GM08714 (cell line): ENCODE data around the gene C11orf21.

ENCODE experiments used
- H3K4me3 ChIP-seq: fragments of 200-500 bp; sonication (Bioruptor generic); 2 replicates; pipeline ENCODE4 v1.5.1; 2014; ENCODE audit warnings: mild to moderate bottlenecking, low read length, inconsistent platforms
- ZNF274 ChIP-seq: IDR thresholded peaks from 2 replicates; pipeline ENCODE4 v1.6.1; 2012; ENCODE audit warnings: mild to moderate bottlenecking, low read depth, low read length

C11orf21 gene

DNA sequence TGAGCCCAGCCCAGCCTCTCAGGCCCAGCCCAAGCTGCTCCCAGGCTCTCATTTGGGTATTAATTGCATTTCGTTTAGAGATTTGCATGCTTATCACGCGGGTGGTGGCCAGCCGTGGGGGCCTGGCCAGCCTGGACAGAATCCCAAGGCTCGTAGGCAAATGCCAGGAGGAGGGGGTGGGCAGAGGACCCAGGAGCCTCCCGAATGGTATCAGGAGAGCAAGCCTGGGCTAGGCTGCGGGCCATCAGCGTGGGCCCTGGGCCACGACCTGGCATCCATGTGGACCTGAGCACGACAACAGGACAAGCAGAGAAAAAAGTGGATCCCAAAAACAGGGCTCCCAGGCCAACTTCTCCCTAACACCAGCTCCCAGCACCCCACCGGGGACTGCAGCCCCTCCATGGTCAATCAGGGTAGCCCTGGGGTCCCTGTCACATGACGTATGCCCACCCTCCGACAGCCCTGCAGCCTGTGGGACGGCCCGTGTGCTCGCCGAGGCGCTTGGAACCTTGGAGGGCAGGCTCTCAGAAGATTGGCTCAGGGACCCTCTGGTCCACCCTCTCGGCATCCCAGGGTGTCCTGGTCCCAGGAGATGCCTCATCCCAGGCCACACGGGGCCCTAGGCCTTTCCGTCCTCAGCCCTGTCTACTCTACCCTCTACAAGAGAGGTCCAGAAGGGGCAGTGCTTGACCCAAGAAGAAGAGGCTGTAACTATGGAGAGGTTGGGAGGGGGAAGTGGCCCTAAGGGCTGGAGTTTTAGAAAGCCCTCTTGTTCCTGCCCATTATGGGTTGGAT, 40.1 kb downstream of the C11orf21 start:
- no peak overlapping the region for H3K4me3 ChIP-seq
- no peak for TF ChIP-seq ZNF274

DNA sequence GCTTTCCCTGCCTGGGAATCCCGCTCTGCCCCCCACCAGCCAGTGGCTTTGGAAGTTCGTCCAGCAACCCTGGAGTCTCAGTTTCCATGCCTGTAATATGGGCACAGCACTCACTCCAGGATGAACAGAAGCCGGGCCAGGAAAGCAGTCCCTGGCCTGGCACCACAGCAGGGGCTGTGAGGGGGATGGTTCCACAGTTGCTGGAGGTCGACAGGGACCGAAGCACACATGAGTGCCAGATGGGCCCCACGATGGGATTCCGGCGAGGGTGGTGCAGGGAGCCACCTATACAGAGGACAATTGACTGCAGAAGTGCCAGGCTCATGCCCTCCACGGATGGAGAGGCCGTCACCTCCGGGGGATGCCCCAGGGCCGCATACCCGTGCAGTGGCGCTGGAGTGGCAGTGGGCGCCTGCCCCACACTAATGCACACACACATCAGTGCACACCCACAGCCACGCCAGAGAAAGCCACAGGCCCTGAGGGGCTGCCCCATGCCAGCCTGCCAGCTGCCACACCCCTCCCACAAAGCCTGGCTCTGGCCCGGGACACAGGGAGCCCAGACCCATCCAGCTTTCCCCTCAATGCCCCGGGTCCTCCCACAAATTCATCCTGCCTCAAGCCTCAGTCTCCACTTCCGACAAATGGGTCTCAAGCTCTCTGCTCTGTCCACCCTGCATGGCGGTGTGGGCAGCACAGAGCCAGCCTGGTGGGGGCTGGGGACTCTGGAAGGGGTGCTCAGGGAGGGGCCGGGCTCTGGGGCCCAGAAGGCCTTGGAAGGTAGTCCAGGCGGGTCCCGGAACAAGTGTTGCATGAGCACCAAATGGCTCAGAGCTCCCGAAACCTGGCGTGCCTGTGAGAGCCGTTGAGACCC, 41.0 kb downstream of the C11orf21 start:
- no peak for TF ChIP-seq ZNF274
- H3K4me3 ChIP-seq: no peak overlapping the region

DNA sequence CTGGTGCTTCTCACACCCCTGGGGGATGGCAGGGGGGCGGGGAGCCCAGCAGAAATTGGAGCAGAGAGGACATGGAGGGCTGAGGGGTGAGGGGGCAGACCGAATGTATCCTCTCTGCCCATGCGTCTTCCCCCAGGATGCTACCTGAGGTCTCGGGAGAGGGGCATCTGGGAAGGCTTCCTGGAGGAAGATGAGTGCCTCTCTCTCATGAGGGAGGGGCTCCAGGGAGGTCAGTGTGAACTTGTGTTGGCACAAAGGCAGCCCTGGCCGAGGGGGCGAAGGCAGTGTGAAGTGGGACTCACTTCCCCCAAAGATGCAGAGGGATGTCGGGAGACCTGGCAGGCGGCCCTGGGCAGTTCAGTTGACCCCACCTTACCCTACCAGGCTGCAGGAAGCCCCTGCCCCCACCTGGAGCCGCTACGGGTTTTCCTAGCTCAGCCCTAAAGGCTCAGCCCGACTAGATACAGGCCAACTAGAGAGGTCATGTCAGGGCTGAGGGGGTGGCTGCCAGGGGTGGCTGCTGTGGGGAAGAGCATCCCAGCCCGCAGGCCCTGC, 41.7 kb downstream of the C11orf21 start:
- H3K4me3 ChIP-seq: no peak overlapping the region
- TF ChIP-seq ZNF274: no peak

DNA sequence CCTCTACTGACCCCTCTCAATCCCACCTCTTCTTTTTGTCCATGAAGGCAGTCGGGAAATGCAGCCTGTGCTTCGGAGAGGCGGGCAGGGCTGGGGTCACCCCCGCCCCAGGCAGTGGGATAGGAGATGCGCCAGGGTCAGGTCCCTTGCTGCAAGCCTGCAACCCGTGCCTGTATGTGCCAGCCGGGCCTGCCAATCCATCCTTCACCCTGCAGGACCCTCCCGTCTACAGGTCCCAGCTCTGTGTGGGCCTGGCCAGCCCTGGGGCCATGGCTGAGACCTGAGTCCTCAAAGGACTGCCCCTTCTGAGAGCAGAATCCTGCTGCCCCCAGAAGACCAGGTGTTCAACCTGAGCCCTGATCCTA, 42.3 kb downstream of the C11orf21 start:
- H3K4me3 ChIP-seq: no peak overlapping the region
- no peak for TF ChIP-seq ZNF274

DNA sequence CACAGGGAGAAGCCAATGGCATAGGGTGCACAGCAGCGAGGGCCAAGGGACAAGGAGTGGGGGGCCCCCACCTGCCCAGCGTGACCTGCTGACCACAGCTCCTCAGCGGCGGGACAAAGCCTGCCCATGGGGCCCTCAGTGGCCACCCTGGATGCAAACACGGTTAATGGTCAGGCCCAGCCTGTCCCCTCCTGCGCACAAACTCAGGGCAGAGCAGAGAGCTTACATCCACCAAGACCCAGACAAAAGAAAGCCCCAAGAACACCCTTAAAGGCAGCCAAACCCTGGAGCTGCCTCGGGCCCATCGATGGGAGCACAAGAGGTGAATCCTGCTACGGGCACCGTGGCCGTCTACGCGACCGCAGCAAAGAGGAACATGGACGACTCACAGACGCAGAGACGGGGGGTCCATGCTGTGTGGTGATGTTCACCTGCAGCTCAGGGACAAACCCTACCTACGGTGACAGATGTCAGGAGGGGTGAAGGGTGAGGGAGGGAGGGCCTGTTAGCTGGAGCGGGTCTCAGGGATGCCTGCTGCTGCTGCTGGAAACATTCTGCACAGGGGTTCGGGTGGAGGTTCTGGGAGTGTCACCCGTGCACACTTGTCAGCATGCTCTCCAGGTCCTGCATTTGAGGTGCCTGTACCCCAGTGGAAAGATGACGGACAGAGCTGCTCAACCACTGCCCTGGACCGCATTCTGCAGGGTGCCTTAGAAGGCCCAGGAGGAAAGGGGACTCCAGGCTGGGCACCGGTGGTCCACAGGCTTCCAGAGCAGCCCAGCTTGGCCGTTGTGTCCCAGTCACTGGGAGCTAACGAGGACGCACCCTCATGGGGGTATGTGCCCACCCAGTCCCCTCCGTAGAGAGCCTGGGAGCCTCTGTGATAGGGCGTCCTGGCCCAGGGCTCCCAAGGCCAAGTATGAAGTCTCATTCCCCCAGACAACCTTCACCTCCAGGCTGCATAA, 42.9 kb downstream of the C11orf21 start:
- no peak overlapping the region for H3K4me3 ChIP-seq
- TF ChIP-seq ZNF274: no peak

DNA sequence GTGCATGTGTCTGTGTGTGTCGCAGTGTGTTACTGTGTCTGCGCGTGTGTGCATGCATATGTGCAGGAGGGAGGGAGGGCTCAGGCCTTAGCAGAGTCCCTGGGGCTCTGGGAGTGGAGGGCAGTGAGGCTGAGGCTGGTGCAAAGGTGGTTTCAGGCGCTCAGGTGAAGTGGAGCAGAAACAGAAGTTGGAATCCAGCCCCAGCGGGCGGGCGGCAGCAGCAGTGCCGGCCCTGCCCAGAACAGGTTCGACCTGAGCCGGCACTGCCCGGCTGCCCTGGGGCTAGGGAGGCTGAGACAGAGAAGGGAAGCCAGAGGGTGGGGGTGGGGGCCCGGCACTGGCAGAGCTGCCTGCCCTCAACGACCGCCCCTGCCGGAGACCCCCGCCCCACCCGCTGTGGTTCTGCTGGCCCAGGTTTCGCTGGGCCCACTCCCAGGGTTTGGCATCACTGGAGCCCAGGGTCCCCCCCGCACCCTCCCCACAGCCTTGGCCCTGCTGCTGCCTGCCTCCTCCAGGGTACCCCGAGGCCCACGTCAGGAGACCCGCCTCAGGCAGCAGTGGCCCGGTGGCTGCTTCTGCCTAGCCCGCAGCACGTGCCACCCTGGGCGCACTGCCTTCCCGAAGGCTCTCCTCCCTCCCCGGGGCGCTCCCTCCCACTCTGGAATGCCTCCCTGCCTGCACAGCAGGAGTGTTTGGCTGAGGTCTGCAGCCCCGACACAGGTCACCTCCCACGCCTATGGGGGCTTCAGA, 44.6 kb downstream of the C11orf21 start:
- no peak overlapping the region for H3K4me3 ChIP-seq
- no peak for TF ChIP-seq ZNF274

DNA sequence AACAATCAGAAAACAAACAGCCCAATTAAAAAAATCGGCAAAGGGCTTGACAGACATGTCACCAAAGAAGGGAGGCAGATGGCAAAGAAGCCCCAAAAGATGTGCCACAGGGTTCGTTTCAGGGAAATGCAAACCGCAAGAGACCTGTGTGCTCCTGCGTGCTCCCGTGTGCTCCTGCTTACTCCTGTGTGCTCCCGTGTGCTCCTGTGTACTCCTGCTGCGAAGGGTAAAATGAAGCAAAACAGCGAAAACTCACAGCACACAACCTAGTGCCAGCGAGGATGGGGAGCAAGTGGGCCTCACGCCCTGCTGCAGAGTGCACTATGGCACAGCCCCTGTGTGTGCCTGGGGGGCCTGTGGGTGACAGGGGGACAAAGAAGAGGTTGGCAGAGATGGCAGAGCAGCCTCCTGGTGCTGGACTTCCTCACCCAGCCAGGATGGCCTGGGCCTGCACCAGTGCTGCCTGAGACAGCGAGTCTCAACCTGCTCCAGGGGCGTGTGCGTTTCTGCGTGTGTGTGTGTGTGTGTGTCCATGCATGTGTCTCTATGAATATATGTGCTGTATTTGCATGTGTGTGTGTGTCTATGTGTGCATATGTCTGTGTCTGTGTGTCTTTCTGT, 45.3 kb downstream of the C11orf21 start:
- no peak for TF ChIP-seq ZNF274
- no peak overlapping the region for H3K4me3 ChIP-seq

DNA sequence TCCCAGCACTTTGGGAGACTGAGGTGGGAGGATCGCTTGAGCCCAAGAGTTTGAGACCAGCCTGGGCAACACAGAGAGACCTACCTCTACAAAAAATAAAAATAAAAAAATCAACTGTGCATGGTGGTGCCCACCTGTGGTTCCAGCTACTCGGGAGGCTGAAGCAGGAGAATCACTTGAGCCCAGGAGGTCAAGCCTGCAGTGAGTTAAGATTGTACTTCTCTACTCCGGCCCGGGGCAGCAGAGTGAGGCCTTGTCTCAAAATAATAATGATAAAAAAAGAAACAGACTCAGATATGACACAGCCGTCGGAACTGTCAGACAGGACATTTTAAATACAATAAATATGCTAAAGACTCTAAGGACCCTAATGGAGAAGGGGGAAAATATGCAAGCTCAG, 49.7 kb downstream of the C11orf21 start:
- H3K4me3 ChIP-seq: no peak overlapping the region
- TF ChIP-seq ZNF274: no peak

DNA sequence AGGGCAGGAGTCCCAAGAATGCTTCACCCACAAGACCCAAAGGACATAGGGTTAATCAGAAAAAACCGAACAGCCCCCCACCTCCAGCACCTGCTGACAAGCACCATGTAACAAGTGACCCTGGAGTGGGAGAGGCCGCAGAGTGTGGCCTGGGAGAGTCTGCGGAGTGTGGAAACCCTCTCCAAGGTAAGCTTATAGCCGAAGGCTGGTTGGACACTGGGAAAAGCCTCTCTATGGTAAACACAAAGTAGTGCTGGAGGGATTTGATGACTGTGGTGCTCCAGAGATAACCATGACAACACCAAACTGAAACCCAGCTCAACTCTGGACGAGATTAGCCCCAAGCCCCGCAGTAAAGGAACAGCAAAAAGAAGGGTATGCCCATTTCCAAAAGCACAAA, 50.6 kb downstream of the C11orf21 start:
- no peak for TF ChIP-seq ZNF274

DNA sequence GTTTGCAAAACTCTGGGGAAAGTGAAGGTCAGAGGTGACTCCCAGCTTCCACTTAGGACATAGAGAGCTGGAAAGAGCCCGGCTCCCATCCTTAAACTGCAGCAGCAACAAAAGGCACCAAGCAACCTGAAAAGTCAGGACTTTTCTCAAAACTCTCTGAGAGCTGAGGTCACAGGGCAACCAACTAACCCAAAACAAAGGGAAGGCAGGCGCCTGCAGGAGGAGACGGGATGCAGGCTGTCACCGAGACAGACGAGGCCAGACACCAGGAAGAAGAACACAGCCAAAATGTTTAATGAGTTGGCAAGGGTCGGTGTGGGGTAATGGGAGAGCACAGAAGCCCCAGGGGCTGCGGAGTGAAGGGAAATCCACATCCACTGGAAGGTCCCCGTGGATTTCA, 51.2 kb downstream of the C11orf21 start:
- no peak for TF ChIP-seq ZNF274
- H3K4me3 ChIP-seq: no peak overlapping the region

More for the DNA sequence above, 50.6 kb downstream of the C11orf21 start:
- H3K4me3 ChIP-seq: no peak overlapping the region

DNA sequence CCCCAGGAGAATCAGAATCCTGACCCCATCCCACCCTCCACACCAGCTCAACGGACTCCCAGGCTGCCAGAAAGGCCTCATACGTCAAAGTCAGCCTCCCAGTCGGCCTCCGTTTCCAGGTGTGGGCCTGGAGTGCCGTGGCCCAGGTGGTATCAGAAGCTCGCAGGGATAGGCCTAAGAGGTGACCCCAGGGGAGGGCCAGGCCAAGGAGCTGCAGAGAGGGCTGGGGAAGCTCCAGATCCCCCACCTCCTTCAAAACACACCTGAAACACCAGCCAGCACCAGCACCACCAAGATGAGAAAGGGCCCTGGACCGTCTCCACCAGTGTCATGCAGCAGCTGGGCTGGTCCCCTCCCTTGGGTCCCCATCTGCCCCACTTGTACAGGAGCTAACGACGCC, 51.7 kb downstream of the C11orf21 start:
- H3K4me3 ChIP-seq: no peak overlapping the region
- TF ChIP-seq ZNF274: no peak

DNA sequence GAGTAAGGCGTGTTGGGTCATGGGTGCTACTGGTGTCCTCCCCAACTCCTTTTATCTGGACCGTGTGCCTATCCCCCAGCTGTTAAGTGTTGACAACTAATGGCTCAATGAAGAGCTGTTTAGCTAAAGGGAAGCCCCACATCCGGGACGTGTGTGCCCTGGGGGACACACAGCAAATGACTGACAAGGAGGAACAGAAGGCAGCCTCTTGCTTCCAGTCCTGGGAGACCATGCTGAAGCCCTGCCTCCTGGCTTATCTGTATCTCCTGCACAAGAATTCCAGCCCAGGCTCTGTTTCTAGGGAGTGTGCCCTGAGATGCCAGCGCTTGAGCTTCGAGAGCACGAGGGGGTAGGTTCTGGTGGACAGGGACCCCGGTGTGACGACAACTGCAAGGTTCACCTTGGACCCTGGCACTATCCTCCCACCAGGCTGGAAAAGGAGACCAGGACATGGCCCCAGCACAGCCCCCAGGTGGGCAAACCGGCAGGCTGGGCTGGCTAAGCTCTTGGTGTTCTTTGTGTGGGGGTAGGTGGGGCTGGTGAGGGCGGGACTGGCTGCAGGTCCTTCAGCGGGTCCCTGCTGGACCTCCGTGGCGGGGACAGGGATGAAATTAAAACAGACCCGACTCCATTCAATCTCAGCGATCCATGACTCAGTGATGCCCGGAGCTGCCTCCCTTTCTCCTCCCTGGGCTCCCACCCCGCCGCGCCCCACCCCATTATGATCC, 52.4 kb downstream of the C11orf21 start:
- no peak overlapping the region for H3K4me3 ChIP-seq
- TF ChIP-seq ZNF274: no peak
